Activated effector memory CD4-positive, alpha-beta T cell treated with anti-CD3 and anti-CD28 coated beads, Interleukin-2, amount 50 U/mL, for 16 hours (primary cell): ENCODE measurements around the gene NAPSA.

Experiments used
- DNase-seq: peaks from one replicate; pipeline ENCODE4 v3.0.0-alpha.2; 2020

NAPSA gene

GRCh38 chr19:50313812-50314536 is 51.5 kb downstream of the NAPSA start:
- DNase-seq, result no peak

- DNase-seq, result no peak
Measured at GRCh38 chr19:50312967-50313811, 52.2 kb downstream of the NAPSA start.

DNA sequence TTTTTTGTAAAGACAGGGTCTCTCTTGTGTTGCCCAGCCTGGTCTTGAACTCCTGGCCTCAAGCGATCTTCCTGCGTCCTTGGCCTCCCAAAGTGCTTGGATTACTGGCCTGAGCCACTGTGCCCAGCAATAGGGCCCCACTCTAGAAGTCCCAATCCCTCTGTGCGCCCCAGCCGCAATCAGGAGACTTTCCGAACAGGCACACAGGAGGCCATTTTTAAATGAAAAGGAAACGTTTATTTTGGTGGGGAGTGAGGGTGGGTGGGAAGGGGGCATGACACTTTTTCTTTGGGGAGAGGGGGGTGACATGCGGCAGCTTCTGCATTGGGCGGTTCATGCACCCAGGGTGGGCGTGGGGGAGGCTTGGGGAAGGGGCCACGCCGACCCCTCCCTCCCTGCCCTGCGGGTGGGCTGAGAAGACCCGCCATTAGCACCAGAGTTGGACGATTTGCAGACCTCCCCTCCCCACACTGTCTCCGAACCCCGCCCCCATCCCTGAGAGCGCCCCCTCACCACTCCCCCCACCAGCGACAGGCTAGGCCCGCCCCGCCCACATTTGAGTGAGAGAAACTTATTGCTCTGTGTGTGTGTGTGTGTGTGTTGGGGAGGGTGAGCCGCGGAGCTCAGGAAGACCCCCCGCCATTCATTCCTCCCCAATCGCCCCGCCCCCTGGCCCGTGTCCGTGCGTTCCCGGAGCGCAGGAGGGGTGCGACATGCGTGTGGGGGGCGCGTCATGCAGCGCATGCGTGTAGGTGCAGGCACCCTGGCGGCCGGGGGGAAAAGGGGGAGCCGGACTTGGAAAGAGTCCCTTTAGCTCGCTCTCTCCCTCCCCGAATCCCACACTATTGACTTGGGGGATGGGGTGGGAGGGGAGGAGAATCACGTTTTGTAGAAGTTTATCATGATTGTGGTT is 53.5 kb downstream of the NAPSA start:
- no peak for DNase-seq

GRCh38 chr19:50310759-50311465 is 54.5 kb downstream of the NAPSA start:
- no peak for DNase-seq

DNA sequence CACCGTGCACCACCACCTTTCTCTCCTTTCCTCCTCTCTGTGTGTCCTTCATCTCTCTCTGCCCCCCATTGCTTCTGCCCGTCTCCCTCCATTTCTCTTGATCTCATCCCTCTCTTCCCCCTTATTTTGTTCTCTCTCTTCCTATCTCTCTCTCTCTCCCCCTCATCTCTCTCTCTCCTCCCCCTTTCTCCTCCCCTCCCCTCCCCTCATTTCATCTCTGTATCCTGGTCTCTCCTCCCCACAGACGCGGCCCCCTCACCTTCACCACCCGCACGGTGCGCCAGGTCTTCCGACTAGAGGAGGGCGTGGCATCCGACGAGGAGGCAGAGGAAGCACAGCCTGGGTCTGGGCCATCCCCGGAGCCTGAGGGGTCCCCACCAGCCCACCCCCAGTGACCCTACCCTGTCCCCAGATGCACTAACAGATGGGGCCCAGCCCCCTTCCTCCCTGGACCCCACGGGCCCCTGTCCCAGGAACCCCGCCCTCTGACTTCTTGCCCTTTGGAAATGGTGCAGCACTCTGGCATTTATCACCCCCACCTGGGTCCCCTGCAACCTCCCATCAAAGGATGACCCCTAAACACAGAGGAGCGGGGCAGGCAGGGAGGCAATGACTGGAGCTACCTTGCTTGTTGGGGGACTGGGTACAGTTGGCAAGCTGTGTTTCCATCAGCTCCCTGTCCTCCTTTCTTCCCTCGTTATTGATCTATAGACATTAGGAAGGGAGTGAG is 55.9 kb downstream of the NAPSA start:
- no peak for DNase-seq

DNA sequence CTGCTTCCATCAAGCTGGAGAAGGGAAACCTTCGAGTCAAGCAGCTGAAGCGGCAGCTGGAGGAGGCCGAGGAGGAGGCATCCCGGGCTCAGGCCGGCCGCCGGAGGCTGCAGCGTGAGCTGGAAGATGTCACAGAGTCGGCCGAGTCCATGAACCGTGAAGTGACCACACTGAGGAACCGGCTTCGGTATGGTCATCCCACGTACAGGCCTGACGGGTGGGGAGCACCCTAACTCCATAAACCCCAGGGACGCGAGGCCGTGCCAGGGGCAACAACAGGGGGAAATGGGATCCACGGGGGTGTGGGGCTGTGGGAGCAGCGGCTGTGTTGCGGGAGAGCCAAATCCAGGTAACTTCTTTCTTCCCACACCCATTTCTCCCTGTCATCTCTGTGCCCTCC is 56.4 kb downstream of the NAPSA start:
- no peak for DNase-seq
